ENCODE measurements around the gene SERINC4. TPM values are rescaled to one million over a fixed set of nuclear protein-coding genes. Genes with fewer than 3 reads are reported as not detected.
"Not testable (repeated sequence)": the region's sequence is repeated elsewhere in the genome, so short reads cannot be mapped to it uniquely, and the experiment has no call there.

SERINC4 gene
- total and polyA plus RNA-seq, 2 donors (not counting 3 experiments of a cell fraction or from before 2014, with no cell fraction given): not detected

DNA sequence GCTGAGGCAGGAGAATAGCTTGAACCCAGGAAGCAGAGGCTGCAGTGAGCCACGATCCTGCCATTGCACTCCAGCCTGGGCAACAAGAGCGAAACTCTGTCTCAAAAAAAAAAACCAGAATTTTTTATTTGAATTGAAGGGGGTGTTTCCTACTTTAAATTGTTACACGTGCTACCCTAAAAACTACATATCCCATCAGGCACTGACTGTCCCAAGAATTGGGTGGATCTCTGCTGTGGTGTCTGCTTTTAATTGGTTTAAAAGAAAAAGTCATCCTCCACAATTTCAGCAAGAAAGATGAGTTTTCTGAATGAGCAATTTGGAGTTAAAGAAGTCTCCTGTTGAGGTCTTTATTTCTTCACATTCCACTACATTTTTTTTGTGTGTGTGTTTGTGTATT lies 51.6 kb downstream of the SERINC4 start:
- H3K9me3 ChIP-seq (replicated peaks; ENCODE audit: control insufficient read depth, insufficient read depth, low read length): no peaks in the 10 kb centered on the region
- no peaks in the 10 kb centered on the region for H3K27me3 ChIP-seq (ENCODE audit: control insufficient read depth in 2 of 2, insufficient read depth in 2 of 2, low read length in 2 of 2)
- CTCF ChIA-PET: no interaction called here
- no peak overlapping the region for H3K9ac ChIP-seq (replicated peaks; ENCODE audit: extremely low read depth, insufficient read depth, low read length)
- H3K4me3 ChIP-seq (replicated peaks in 1 of 3; ENCODE audit: insufficient read depth in 1 of 3, low read depth in 1 of 3, low read length in 3 of 3): peak overlapping the region in 2 of 3 experiments; percentile 12 to 93
- dilution Hi-C loops (cut with MboI; ENCODE audit: extremely low pct_ligation_motif_present, low sequenced_read_pairs) (no loop called here), intact Hi-C loops (cut with micrococcal nuclease) (loop anchor here (10.0 kb wide), 1 partner anchor 234 kb away; the partner anchor contains the start of gene MAP1A)
- DNase-seq (ENCODE audit: low read depth, low spot score): no peak
- peaks cover 12% of the 10 kb centered on the region for H4K20me1 ChIP-seq (replicated peaks; ENCODE audit: control insufficient read depth, extremely low read depth, insufficient read depth, low read length)
- H3K79me2 ChIP-seq (ENCODE audit: control insufficient read depth, insufficient read depth, low read length): peaks cover 71% of the 10 kb centered on the region
- no peak overlapping the region for H3K27ac ChIP-seq (ENCODE audit: insufficient read depth, low read depth, low read length)
- H3K4me1 ChIP-seq (ENCODE audit: control insufficient read depth, extremely low read depth, insufficient read depth, low read length): peaks cover 4% of the 10 kb centered on the region
- BruUV-seq (replicated peaks): no TSS peak
- H3K4me2 ChIP-seq (ENCODE audit: insufficient read depth, low read length): peak overlapping the region; percentile 80
- TF ChIP-seq CTCF (IDR thresholded peaks at IDR 0.05; ENCODE audit: extremely low read depth in 1 of 2, insufficient read depth in 1 of 2, low read depth in 1 of 2, low read length in 2 of 2): no peak
- no peak for TF ChIP-seq POLR2AphosphoS5 (IDR thresholded peaks at IDR 0.05; ENCODE audit: insufficient read depth, low read depth, low read length)
- no peak for TF ChIP-seq MAX (IDR thresholded peaks at IDR 0.05; ENCODE audit: insufficient read depth, insufficient read length)
- TF ChIP-seq POLR2A (IDR thresholded peaks at IDR 0.05; ENCODE audit: low read depth, low read length): no peak
- no peak for TF ChIP-seq MYC (IDR thresholded peaks at IDR 0.05; ENCODE audit: low read depth, low read length)
- TF ChIP-seq JUN (IDR thresholded peaks at IDR 0.05; ENCODE audit: borderline replicate concordance, insufficient read depth, insufficient read length, low read depth): no peak
- TF ChIP-seq GATA2 (IDR thresholded peaks at IDR 0.05; ENCODE audit: insufficient read depth, insufficient read length, low read depth, low read length): no peak
- no peak for TF ChIP-seq EZH2 (IDR thresholded peaks at IDR 0.05; ENCODE audit: borderline replicate concordance, low read depth, low read length, severe bottlenecking)
- TF ChIP-seq FOS (IDR thresholded peaks at IDR 0.05; ENCODE audit: borderline replicate concordance, insufficient read depth, low read length): no peak
- FAIRE-seq: peak; percentile 65
- no peaks in the 10 kb centered on the region for H3K9me1 ChIP-seq (replicated peaks; ENCODE audit: control insufficient read depth, extremely low read depth, insufficient read depth, low read length)
- peaks cover 0 to 10% of the 10 kb centered on the region in 2 experiments for H3K36me3 ChIP-seq (ENCODE audit: control insufficient read depth in 2 of 2, extremely low read depth in 1 of 2, insufficient read depth in 2 of 2, low read length in 2 of 2)
- POLR2A ChIA-PET: interaction anchor here (0.7 kb wide), 1 partner anchor 52 kb away, joined by 4 read pairs; the partner anchor contains the start of gene HYPK
- no peak overlapping the region for H2AFZ ChIP-seq (ENCODE audit: low read depth, low read length)

DNA sequence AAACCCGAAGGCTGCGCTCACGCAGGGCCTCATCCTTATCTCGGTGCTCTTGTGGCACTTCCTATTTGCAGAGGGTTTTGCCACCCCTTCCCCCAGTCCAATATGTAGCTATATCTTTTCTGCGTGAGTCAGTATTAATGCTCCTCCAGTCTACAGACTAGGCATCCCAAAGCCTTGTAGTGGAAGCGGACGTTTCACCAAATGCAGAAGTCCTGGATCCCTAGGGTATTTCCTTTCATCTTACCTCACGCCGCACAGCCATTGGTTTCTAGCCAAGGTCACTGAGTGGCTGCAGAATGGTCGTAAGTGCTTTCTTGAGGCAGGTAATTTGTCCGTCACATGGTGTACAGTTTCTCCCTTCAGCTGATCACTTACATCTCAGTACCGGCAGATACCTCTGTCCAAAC lies 53.1 kb downstream of the SERINC4 start:
- FAIRE-seq; POLR2A ChIA-PET; H3K36me3 ChIP-seq (ENCODE audit: control insufficient read depth in 2 of 2, extremely low read depth in 1 of 2, insufficient read depth in 2 of 2, low read length in 2 of 2); H4K20me1 ChIP-seq (replicated peaks; ENCODE audit: control insufficient read depth, extremely low read depth, insufficient read depth, low read length); H2AFZ ChIP-seq (ENCODE audit: low read depth, low read length); CTCF ChIA-PET; H3K9me1 ChIP-seq (replicated peaks; ENCODE audit: control insufficient read depth, extremely low read depth, insufficient read depth, low read length); H3K4me1 ChIP-seq (ENCODE audit: control insufficient read depth, extremely low read depth, insufficient read depth, low read length); H3K9me3 ChIP-seq (replicated peaks; ENCODE audit: control insufficient read depth, insufficient read depth, low read length); H3K27me3 ChIP-seq (ENCODE audit: control insufficient read depth in 2 of 2, insufficient read depth in 2 of 2, low read length in 2 of 2); dilution Hi-C loops (cut with MboI; ENCODE audit: extremely low pct_ligation_motif_present, low sequenced_read_pairs): not testable (repeated sequence)
- H3K9ac ChIP-seq (replicated peaks; ENCODE audit: extremely low read depth, insufficient read depth, low read length): peak overlapping the region; percentile 92
- peak overlapping the region; percentile 80 for H3K4me2 ChIP-seq (ENCODE audit: insufficient read depth, low read length)
- peak overlapping the region; percentile 73 to 93 (median 80) for H3K4me3 ChIP-seq (replicated peaks in 1 of 3; ENCODE audit: insufficient read depth in 1 of 3, low read depth in 1 of 3, low read length in 3 of 3)
- intact Hi-C loops (cut with micrococcal nuclease): loop anchor here (10.0 kb wide), 1 partner anchor 232 kb away; the partner anchor contains the start of gene MAP1A
- peaks cover 56% of the 10 kb centered on the region for H3K79me2 ChIP-seq (ENCODE audit: control insufficient read depth, insufficient read depth, low read length)
- BruUV-seq (replicated peaks): TSS peak; percentile 51
- peak; percentile 63 for DNase-seq (ENCODE audit: low read depth, low spot score)
- peak overlapping the region; percentile 79 for H3K27ac ChIP-seq (ENCODE audit: insufficient read depth, low read depth, low read length)

Measured in endothelial cell of umbilical vein (primary cell).